LNCaP clone FGC (cell line): ENCODE data around the gene ALAS1.

Experiments
- DNase-seq: peaks from one replicate; pipeline ENCODE4 v3.0.0-alpha.2; 2011; ENCODE audit warnings: low read depth
- H3K4me3 ChIP-seq: 2 replicates; pipeline ENCODE4 v1.5.1; 2011; ENCODE audit warnings: mild to moderate bottlenecking, low read depth, low read length, control low read depth
- CTCF ChIP-seq: IDR thresholded peaks from 2 replicates; pipeline ENCODE4 v1.5.1; 2012; ENCODE audit warnings: mild to moderate bottlenecking; ENCODE audit not compliant: control insufficient read depth, insufficient read depth; ENCODE audit errors: extremely low read depth

Gene ALAS1

GRCh38 chr3:52249683-52250082 is 51.7 kb downstream of the ALAS1 start:
- no peak for TF ChIP-seq CTCF

GRCh38 chr3:52250122-52250521 is 52.2 kb downstream of the ALAS1 start:
- no peak for DNase-seq
- no peak overlapping the region for H3K4me3 ChIP-seq
- no peak for TF ChIP-seq CTCF

More at GRCh38 chr3:52249683-52250082, 51.7 kb downstream of the ALAS1 start:
- no peak for DNase-seq
- no peak overlapping the region for H3K4me3 ChIP-seq

GRCh38 chr3:52253314-52254304 is 55.6 kb downstream of the ALAS1 start:
- no peak overlapping the region for H3K4me3 ChIP-seq
- no peak for DNase-seq
- no peak for TF ChIP-seq CTCF

- no peak for TF ChIP-seq CTCF
- H3K4me3 ChIP-seq, result no peak overlapping the region
- no peak for DNase-seq
Observed at GRCh38 chr3:52254608-52255007, 56.6 kb downstream of the ALAS1 start.

- no peak overlapping the region for H3K4me3 ChIP-seq
- no peak for DNase-seq
- TF ChIP-seq CTCF, result no peak
Observed at GRCh38 chr3:52256159-52256558, 58.2 kb downstream of the ALAS1 start.

GRCh38 chr3:52256622-52257021 is 58.7 kb downstream of the ALAS1 start:
- TF ChIP-seq CTCF, result no peak
- H3K4me3 ChIP-seq, result no peak overlapping the region
- DNase-seq, result no peak
